NCI-H2081 treated with DMSO at 0.1 percent for 48 hours (cell line): ENCODE data around the gene USP48.

ENCODE experiments used
- DNase-seq: peaks from one replicate; lab custom pipeline; 2025; lab: John Stamatoyannopoulos, UW

Gene USP48

DNA sequence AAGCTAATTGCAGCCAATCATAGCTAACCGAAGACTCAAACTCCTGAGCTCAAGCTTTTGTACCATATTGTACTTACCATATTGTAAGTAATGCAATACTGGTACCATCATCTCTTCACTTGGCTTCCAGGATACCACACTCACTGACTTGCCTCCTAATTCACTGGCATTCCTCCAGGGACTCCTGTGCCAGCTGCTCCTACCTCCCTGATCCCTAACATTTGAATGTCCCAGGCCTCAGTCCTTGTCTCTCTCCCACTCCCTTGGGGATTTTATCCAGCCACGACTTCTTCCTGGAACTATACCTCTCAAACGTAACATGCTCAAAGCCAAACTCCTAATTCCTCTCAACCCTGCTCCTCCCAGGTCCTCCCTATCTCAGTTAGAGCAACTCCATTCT, 33.8 kb downstream of the USP48 start:
- no peak for DNase-seq

DNA sequence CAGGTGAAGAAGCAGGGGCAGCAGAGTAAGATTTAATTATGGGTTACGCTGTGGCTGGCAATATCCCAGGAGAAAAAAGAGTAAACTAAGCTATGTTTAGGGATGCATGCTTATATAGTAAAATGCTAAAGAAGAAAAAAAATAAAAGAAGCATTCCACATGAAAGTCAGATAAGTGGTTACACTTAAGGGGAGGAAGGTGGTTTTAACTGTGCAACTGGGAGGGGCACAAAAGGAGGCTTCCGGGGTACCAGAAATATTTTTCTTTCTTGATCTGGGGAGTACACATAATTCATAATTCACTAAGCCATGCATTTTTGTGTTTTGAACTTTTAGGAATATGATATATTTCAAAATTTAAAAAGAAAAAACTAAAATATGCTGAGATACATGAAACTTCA, 39.5 kb downstream of the USP48 start:
- no peak for DNase-seq

DNA sequence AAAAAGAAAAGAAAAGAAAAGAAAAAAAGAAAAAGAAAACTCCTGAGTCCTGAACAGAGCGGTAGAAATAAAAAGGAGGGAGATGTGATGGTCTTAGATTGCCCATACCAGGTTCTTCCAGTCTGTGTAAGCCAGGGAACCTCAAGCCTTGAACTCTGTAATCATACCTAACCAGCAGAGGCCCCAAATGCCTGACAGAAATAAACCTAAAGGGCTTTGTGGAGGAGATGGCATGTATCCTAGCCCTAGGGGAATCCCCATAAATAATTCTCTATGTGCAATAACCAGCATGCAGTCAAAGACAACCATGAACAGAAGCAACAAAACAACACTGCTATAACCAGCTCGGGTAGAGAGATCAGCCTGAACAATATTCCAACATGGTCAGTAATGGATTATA, 40.4 kb downstream of the USP48 start:
- DNase-seq: no peak

DNA sequence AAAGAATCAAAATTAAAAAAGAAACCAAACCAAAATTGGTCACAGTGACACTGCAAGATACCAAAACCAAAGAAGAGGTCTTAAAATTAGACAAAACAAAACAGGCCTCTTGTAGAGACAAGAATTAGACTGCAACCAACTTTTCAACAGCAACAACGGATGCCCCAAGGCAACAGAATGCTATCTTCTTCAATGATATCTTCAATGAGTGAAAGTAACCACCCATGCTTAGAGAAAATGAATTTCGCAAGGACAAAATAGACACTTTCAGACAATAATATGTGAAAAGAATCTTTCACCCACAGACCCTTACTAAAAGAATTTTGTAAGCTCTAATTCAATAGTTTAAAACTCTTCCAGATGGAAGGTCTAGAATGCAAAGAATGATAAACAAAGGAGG, 41.7 kb downstream of the USP48 start:
- no peak for DNase-seq

DNA sequence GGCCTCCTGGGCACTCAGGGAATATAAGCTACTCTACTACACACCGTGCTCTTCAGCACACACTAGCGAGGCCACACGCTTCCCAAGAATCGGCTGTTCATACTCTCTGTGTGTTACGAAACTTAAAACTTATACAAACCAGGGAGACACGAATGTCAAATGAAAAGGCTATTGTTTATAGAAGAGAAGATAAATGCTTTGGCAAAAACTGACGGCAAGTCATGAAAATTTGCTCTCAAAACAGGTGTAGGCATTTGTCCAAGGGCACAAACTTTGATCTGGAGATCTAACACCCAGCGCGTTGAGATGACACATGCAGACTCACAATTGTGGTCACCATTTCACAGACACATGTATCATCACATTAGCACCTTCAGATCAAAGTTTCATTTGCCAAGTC, 46.1 kb downstream of the USP48 start:
- no peak for DNase-seq

DNA sequence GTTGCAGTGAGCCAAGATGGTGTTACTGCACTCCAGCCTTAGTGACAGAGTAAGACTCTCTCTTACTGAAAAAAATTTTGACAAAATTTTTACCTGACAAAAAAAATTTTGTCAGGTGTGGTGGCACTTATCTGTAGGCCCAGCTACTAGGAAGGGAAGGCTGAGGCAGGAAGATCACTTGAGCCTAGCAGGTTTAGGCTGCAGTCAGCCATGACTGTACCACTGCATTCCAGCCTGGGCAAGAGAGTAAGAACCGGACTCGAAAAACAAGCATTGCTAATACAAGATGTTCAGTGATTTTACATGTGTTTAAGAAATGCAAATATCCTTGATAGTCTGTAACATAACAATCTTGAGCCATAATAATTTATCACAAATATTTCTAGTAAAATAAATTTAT, 46.9 kb downstream of the USP48 start:
- no peak for DNase-seq

DNA sequence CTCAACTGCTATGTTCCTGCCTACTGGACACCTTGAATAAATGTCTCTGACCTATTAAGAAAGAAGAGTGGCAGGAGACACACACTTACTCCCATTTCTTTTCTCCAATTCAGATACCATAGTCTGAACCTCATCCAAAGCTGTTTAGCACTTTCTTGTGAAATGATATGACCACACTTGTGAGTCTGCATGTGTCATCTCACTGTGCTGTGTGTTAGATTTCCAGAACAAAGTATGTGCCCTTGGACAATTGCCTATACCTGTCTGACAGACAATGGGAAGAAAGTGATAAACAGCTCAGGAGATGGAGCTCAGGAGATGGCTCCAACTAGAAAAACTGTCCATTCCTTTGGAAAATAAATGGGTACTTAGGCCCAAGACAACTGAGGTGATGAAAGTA, 48.4 kb downstream of the USP48 start:
- no peak for DNase-seq

DNA sequence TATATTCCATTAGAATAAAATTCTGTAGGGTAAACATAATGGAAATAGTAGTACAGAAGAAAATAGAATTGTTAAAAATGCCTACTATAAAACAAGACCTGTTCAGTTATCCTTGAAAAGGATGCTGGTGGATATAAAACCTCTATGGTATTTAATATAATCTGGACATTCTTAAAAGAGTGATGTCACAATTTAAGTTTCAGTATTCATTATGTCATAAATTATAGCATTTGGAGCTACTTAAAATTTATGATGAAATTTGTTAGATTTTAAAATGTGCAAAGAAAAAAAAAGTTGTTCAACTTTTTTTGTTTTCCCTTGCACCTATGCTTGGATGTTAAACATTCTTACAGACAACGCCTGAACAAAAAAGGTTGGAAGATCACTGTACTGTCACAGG, 50.3 kb downstream of the USP48 start:
- DNase-seq: no peak

DNA sequence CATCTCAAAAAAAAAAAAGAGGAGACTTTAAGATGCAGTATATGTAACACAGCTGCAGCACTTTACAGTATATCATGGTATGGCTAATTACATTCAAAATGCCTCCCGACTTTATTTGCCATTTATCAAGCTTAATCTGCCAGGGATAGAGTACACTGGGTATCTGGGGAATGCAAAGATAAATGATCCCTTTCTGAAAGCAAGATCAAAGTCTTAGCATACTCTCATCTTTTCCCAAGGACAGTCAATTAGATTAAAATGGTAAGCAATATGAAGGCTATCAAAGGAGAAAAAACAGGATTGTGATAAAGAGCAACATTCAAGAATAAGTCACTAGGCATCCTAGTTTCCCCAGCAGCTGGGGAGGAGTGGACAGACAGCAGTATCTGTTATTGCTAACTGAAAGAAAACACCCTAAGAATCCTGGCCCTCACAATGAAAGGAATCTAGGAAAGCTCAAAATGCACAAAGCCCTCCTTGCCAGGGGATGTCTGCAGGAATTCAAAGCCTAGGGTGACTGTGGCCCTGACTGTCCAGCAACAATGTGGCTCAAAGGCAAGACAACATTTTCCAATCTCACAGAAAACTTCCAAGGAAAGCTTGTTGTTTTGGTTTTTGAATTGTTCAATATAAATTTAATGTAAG, 57.1 kb downstream of the USP48 start:
- DNase-seq: no peak

DNA sequence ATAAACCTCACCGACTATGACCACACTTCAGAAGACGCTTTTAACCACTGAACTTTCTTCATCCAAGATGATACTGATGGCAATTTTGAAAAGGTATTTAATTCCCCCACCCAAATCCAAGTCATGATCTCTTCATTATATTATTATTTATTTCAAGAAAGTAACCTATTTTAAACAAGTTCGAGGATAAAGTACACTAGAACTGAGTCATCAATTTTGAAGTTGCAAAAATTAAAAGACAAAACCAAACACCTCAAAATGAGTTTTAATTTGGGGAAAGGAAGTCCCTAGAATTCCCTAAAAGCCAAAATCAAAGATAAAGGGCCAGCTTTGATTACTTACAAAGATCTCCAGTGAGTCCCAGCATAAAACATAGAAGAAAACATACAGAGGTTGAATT, 58.4 kb downstream of the USP48 start:
- no peak for DNase-seq

DNA sequence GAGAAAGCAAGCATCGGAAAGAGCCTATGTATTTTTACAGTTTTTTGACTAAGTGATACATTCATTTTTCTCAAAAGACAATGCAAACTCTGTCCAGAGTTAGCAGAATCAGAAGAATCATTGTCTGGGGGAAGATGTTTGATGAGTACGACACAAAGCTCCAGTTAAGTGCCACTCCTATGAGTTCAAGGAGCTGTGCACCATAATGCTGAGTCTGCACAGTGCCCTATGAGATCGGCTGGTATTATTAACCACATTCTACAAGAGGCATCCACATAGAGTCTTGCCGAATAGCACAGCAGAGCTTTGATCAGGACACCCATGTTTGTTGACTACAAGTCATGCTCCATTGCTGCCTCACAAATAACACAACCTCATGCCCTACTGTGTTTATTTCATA, 58.9 kb downstream of the USP48 start:
- no peak for DNase-seq

DNA sequence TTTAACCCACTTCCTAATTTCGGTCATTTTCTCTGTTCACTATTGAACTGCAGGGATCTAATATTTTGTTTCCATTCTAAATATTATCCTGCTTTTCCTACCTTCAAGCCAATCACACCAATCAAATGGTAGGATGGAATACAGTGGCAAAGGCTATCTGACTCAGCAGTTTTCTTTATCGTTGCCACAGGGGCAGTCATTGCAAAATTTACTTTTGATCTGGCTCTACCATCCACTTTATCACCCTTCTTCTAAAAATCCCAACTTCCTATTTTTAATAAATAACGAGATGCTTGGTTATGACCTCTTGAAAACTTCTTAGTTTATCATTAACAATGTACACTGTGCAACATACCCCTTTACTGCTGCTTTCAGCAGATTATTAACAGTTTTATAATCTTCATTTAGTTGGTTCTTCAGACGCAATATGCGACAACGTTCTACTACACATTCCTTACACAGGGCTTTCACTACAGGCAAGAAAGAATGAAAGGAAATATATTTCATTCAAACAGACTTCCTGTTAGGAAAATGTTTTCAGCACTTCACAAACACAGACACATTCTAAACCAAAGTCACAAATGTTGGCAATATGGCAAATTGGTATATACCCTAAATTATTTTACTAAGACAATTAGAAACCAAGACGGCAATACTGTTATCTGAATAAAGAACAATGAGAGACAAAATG, 61.5 kb downstream of the USP48 start:
- DNase-seq: no peak

DNA sequence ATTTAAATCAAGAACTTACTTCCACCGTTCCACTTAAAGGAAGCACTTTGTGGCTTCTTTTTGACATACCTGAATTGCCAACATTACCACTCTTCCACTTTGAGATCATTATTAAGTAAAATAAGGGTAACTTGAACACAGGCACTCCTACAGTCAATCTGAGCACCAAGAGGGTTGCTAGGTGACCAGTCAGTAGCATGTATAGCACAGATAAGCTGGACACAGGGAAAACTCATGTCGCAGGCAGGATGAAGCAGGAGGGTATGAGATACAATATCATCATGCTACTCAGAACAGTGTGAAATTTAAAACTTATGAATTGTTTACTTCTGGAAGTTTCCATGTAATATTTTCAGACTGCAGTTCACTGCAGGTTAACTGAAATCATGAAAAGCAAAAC, 66.8 kb downstream of the USP48 start:
- DNase-seq: no peak

DNA sequence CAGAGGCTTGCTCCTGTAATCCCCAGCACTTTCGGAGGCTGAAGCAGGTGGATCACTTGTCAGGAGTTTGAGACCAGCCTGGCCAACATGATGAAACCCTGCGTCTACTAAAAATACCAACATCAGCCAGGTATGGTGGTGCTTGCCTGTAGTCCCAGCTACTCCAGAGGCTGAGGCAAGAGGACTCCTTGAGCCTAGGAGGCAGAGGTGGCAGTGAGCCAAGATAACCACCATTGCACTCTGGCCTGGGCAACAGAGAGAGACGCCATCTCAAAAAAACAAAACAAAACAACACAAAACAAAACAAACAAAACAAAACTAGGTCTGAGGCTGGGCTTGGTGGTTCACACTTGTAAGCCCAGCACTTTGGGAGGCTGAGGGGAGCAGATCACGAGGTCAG, 75.1 kb downstream of the USP48 start:
- DNase-seq: no peak

DNA sequence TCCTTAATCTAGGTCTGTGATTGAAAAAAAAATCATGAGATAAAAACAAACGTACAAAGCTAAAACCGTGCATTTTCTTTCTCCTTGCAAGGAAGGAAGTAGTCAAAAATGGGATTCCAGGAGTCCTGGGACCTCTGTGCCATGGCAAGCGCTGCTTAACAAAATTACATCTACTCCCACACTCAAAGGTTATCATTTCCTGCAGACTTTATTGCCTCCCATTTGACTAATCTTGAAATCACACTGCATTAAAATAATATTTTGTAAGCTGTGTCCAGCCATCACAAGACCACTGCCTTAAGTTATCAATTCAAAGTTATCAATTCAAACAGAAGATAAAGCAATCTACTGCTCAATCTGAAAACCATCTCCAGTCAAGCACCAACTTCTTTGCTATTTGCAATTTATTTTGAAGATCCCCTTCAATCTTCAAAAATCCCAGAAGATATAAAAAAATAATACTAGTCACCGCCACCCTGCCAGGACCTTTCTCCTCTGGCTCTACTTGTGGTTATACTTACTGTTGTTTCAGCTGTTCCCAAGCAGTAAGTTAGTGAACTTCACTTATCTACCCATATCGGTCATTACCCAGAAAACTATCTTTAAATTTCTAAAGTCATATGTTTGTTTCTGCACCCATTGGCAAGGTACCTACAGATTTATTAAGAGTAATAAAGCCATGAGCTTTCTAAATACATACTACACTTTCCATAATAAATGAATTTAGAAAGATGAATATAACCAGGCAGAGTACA, 75.7 kb downstream of the USP48 start:
- DNase-seq: no peak

DNA sequence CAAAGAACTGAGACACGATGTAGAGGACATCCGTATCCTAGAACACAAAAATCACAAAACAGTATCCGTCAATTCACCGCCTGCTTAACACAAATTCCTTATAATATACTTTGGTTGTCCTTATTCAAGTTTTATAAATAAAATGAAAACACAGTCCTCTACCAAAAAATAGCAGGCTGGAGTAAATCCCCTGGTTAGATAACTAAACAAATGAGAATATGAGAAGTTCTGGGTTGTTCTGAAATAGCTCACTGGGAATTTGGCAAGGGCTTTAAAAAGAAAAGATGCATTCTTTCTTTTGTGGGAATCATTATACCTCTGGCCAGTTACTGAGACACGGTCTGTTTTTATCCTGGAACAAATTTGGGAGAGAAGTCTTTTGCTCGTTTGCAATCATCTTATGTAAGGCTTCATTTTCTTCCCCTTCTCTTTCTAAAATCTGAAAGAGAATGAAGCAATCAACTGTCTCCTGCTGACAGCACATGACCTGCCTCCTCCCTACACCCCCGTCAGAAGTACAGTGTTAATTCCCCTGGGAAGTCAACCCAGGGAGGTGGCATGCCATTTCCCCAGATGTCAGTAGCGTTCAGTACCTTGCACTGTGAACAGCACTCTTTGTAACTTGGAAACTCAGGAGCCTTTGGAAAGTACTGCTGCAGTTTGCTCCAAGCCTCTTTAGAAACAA, 76.7 kb downstream of the USP48 start:
- no peak for DNase-seq

DNA sequence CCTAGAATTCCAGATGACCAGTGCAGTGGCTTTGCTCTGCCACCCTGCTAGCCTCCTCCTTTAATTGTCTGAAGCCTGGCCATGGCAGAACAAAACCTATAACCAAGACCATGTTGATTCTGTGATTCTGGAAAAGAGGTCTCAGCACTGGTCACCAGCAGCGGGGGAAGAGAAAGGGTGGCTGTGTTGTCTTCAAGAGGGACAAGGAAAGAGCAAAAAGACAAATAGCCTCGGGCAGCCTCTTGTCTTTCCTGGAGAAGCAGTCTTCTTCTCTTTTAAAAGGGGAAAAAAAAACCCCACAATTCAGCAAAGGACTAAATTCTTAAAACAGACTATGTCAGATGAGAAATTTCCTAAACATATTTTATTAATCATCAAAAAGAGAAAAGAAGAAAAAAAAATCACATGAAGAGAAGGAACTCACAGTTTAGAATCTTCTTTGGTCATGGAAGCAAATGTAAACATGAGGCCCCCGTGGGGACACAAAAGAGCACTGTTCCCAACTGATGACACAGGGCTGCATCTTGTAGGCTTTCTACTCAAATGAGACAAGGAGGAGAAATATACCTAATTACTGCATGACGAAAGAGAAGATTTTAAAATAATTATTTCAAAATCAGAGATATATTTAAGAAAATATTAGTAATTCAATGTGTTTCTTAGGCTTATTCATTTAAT, 77.5 kb downstream of the USP48 start:
- no peak for DNase-seq

DNA sequence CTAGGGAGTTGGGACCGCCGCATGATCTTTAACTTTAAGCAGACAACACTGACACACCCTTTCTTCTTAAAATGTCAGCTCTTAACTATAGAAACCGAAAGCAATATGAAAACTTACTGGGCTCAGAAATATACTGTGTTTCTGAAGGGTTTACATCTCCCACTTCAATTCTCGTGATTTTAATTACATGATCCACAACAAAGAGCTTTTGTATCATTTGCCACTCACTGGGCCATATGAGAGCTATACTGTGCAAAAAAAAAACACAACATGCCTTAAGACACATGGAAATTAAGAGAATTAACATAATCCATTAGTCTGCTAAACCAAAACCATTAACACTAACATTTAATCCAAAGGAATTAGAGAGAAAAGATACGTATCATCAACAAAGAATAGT, 78.8 kb downstream of the USP48 start:
- no peak for DNase-seq

DNA sequence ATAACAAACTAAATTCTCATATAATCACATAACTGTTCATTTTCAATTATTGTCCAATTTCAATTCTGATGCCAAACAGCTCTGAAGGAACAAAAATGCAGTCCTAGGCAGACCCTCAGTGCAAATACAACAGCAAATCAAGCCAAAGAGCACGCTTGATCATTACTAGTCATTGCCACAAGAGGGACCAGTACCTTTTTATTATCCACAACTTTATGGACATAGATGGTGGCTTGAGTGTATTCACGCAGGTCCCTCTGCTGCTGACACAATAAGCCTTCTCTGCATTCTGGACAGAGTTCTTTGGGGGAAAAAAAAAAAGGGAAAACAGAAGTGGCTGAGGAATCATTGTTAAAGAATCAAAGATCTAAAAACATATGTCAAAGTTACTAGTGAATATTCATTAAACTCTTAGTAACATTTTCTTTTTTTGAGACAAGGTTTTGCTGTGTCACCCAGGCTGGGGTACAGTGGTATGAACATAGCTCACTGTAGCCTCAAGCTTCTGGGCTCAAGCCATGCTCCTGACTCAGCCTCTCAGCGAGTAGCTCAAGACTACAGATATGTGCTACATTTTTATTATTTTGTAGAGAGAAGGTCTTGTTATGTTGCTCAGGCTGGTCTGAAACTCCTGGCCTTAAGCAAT, 79.5 kb downstream of the USP48 start:
- no peak for DNase-seq

DNA sequence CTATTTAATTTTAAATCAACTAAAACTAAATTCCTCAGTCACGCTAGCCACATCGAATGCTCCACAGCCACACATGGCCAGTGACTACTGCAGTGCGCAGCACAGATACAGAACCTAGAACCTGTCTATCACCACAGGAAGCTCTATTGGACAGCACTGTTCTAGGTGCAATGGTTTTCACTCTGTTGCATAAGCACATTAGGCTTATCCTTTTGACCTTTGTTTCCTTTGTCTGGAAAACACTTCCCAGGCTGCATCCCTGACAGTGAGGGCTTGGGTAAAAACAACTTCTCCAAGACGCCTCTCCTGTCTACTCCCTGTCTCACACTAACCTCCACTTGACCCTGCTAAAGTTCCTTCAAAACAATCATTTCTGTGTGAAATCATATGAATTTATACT, 80.2 kb downstream of the USP48 start:
- no peak for DNase-seq

DNA sequence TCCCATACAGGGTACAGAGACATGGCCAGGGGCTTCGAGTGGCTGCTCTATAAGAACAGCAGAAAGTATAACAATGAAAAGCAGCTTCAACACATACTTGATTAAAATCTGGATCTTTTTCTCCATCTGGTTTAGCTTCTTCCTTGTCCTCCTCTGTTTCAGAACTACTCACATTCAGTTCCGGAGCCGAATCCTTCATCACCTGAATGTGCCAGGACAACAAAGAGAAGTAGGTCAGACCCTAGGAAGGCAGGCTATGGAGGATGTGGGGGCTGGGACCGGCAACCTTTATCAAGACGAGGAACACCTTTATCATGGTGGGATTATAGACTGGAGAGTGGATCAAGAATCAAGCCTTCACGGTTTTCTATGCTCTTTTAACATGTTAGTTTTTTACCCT, 81.5 kb downstream of the USP48 start:
- DNase-seq: no peak

DNA sequence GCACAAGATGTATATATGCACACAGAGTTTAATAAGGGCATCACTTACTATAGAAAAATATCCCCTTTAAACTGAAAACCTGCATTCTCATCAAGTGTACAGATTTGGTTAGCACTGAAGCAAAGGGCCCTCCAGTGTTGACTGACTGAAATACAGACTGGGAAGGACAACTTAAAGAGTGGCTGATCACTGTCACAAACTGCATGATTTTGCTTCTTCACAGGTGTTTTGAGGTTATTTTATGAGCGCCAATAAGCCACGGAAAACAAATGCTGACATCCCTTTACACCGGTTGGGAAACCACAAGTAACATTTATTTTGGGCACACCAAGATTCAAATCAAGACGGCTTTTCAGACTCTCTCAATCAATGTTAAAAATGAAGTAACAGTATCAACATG, 82.9 kb downstream of the USP48 start:
- DNase-seq: no peak
